HL-60 (cell line): Measurements from ENCODE around the gene SMIM20.
A peak's percentile ranks its signal among the peaks of the same experiment; 100 is the strongest.

Source experiments
- DNase-seq, 2 experiments: peaks; one replicate each; pipeline ENCODE4 v3.0.0-alpha.2; 2010 to 2020; ENCODE audit warnings: low read depth in 1 of 2, low spot score in 1 of 2
- H3K27ac ChIP-seq: fragments of 250-450 bp; sonication (Bioruptor Pico); replicated peaks from 2 replicates; pipeline ENCODE4 v1.5.1; 2020; ENCODE audit warnings: mild to moderate bottlenecking, moderate library complexity
- H3K27me3 ChIP-seq: fragments of 250-450 bp; sonication (Bioruptor Pico); 2 replicates; pipeline ENCODE4 v1.5.1; 2021; ENCODE audit warnings: mild to moderate bottlenecking, moderate library complexity; ENCODE audit not compliant: insufficient read depth, poor library complexity, severe bottlenecking
- H3K4me3 ChIP-seq: replicated peaks from 2 replicates; pipeline ENCODE4 v1.5.1; 2011; ENCODE audit warnings: mild to moderate bottlenecking, control low read depth, low read length; ENCODE audit not compliant: insufficient read depth
- GABPA ChIP-seq: IDR thresholded peaks from 2 replicates; pipeline ENCODE4 v1.6.1; 2012; ENCODE audit warnings: low read depth
- POLR2AphosphoS5 ChIP-seq: IDR thresholded peaks from 2 replicates; pipeline ENCODE4 v1.6.1; 2012; ENCODE audit warnings: low read depth
- SPI1 ChIP-seq: IDR thresholded peaks from 2 replicates; pipeline ENCODE4 v1.6.1; 2012; ENCODE audit warnings: low read depth, mild to moderate bottlenecking, borderline replicate concordance
- TF ChIP-seq, protein P1 (sequence below): IDR thresholded peaks from one replicate; pipeline ENCODE4 v1.5.1; 2011; ENCODE audit warnings: low read length, control low read depth, inconsistent platforms; ENCODE audit not compliant: insufficient read depth
- TF ChIP-seq, protein P2 (sequence below): IDR thresholded peaks from 2 replicates; pipeline ENCODE4 v1.6.1; 2012; ENCODE audit warnings: low read depth; ENCODE audit not compliant: insufficient replicate concordance

SMIM20 gene

DNA sequence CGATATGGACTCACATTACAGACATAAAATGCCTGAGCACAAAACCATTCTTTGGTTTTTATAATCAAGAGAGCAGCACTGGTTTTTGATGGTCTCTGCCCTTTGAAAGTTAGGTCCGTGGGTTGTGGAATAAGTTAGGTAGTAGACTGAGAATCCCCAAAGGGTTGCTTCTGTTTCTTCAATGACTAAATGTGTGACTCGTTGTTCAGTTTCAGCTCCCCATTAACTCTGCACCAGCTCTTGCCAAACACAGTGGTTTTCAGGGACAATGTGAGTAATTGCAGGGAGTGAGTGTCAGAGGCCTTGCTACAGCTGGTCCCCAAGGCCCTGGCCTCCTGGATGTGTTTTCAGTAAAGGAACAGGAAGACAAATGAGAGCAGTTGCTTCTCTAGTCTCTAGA lies 24.8 kb downstream of the SMIM20 start:
- DNase-seq: peak in 1 of 2 experiments; percentile 88
- Histone ChIP-seq H3K4me3 (no peak overlapping the region), H3K27me3 (no peaks in the 10 kb centered on the region), H3K27ac (no peak overlapping the region)
- no peak for TF ChIP-seq GABPA
- TF ChIP-seq, protein P1, sequence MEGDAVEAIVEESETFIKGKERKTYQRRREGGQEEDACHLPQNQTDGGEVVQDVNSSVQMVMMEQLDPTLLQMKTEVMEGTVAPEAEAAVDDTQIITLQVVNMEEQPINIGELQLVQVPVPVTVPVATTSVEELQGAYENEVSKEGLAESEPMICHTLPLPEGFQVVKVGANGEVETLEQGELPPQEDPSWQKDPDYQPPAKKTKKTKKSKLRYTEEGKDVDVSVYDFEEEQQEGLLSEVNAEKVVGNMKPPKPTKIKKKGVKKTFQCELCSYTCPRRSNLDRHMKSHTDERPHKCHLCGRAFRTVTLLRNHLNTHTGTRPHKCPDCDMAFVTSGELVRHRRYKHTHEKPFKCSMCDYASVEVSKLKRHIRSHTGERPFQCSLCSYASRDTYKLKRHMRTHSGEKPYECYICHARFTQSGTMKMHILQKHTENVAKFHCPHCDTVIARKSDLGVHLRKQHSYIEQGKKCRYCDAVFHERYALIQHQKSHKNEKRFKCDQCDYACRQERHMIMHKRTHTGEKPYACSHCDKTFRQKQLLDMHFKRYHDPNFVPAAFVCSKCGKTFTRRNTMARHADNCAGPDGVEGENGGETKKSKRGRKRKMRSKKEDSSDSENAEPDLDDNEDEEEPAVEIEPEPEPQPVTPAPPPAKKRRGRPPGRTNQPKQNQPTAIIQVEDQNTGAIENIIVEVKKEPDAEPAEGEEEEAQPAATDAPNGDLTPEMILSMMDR: no peak
- no peak for TF ChIP-seq POLR2AphosphoS5
- TF ChIP-seq, protein P2, sequence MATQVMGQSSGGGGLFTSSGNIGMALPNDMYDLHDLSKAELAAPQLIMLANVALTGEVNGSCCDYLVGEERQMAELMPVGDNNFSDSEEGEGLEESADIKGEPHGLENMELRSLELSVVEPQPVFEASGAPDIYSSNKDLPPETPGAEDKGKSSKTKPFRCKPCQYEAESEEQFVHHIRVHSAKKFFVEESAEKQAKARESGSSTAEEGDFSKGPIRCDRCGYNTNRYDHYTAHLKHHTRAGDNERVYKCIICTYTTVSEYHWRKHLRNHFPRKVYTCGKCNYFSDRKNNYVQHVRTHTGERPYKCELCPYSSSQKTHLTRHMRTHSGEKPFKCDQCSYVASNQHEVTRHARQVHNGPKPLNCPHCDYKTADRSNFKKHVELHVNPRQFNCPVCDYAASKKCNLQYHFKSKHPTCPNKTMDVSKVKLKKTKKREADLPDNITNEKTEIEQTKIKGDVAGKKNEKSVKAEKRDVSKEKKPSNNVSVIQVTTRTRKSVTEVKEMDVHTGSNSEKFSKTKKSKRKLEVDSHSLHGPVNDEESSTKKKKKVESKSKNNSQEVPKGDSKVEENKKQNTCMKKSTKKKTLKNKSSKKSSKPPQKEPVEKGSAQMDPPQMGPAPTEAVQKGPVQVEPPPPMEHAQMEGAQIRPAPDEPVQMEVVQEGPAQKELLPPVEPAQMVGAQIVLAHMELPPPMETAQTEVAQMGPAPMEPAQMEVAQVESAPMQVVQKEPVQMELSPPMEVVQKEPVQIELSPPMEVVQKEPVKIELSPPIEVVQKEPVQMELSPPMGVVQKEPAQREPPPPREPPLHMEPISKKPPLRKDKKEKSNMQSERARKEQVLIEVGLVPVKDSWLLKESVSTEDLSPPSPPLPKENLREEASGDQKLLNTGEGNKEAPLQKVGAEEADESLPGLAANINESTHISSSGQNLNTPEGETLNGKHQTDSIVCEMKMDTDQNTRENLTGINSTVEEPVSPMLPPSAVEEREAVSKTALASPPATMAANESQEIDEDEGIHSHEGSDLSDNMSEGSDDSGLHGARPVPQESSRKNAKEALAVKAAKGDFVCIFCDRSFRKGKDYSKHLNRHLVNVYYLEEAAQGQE: no peak
- TF ChIP-seq SPI1: no peak

DNA sequence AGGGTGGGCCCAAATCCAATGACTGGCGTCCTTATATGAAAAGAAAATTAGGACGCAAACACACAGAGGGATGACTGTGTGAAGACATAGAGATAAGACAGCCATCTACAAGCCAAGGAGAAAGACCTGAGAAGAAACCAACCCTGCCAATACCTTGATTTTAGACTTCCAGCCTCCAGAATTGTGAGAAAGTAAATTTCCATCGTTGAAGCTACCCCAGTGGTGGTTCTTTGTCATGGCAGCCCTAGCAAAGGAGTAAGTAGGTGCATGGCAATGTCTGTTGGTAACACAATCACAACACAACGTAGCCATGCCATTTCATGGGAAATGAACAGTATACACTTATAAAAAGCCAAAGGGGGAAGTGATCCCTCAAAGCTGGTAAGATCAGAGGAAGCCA lies 25.3 kb downstream of the SMIM20 start:
- H3K4me3 ChIP-seq: no peak overlapping the region
- no peak for DNase-seq
- H3K27ac ChIP-seq: no peak overlapping the region
- TF ChIP-seq, protein P1: no peak
- TF ChIP-seq, protein P2: no peak
- TF ChIP-seq GABPA (no peak), SPI1 (no peak), POLR2AphosphoS5 (no peak)
- H3K27me3 ChIP-seq: no peaks in the 10 kb centered on the region

- DNase-seq: no peak
Observed at GRCh38 chr4:25941457-25942221, 27.6 kb downstream of the SMIM20 start.

More at GRCh38 chr4:25941457-25942221, 27.6 kb downstream of the SMIM20 start:
- H3K4me3 ChIP-seq: no peak overlapping the region
- no peak overlapping the region for H3K27ac ChIP-seq
- TF ChIP-seq, protein P1: no peak
- no peaks in the 10 kb centered on the region for H3K27me3 ChIP-seq
